HG03066 (cell line): ENCODE data around the gene PRKG1.
"Not testable (repeated sequence)": the region's sequence is repeated elsewhere in the genome, so short reads cannot be mapped to it uniquely, and the experiment has no call there.

Experiments used
- ATAC-seq: cut with Tn5 transposase; IDR thresholded peaks from one replicate; pipeline ENCODE4 v1.9.1; 2021; ENCODE audit warnings: low read depth; ENCODE audit not compliant: unreplicated experiment

Gene PRKG1

DNA sequence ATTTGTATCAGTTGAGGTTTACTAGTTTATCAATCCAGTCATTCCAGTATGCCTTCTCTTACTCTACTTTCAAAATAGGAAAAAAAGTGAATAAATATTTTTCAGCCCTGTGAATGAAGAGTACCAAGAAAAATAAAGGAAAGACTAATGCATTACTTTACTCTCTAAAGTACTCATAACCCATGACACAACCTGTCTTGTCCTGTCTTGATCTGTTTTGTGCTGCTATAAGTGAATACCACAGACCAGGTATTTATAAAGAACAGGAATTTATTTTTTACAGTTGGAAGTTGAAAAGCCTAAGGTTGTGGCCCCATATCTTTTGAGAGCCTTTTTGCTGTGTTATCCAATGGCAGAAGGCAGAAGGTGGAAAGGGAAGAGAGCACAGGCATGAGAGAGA is 1045.2 kb downstream of the PRKG1 start:
- no peak for ATAC-seq

DNA sequence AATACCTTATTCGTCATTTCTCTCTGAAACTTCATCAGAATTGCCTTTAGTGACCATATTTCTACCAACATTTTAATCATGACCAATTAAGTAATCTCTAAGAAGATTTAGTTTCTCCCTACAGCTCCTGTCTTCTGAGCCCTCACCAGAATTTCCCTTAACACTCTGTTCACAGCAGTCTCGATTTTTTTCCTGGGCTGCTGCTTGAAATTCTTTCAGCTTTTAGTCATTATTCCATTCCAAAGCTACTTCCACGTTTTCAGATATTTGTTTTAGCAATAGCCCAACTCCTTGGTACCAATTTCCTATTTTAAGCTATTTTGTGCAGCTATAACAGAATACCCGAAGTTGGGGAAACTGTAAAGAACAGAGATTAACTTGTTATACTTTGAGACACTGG is 1047.4 kb downstream of the PRKG1 start:
- no peak for ATAC-seq

- ATAC-seq: no peak
Measured at GRCh38 chr10:52128056-52128683, 1053.9 kb downstream of the PRKG1 start.

DNA sequence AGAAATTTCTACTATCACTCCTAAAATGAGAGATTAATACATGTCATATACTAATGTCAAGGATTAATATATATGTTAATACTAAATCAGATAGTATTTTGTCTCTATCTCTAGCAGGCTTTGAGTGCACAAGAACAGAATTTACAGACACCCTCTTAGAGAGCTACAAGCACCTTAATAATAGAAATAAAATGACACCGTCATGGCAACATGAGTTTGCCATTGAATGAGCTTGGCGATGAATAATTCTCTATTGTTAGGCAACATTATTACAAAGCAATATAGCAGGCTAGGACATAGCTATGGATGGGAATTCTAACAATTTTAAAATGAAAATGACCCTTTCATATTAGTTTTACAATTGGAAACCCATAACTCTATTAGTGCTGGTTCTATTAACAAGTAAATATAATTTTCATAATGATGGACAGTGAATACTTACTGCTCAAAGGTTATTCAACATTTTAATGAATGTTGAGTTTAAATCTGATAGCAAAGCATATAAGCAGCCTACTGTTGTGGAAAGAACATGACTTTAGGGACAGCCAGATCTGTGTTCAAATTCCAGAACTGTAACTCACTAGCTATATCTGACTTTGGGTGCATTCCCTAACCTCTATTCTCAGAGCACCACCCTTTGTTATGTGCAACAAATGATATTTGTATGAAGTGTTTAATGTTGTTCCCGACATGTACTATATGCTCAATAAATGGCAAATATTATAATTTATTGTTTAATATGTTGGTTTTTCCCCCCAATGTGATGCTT is 1055.3 kb downstream of the PRKG1 start:
- no peak for ATAC-seq

- no peak for ATAC-seq
Measured at GRCh38 chr10:52135101-52135500, 1060.8 kb downstream of the PRKG1 start.

DNA sequence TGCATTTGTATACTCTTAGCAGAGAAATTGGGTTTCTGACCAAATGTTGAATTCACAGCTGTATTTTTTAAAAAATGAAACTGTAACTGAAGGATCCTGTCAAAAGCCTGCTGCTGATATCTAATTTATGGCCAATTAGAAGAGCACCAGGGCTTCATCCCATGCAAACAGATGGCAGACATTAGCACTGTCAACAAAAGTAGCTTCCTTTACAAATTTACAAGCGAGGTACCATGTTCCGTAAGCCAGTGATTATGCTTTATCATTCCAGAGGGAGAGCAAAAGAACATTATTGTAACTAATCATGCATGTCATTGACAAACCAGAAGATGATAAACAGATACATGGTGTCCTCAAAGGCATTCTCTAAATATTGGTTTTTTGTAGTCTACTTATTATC is 1062.6 kb downstream of the PRKG1 start:
- ATAC-seq: no peak

DNA sequence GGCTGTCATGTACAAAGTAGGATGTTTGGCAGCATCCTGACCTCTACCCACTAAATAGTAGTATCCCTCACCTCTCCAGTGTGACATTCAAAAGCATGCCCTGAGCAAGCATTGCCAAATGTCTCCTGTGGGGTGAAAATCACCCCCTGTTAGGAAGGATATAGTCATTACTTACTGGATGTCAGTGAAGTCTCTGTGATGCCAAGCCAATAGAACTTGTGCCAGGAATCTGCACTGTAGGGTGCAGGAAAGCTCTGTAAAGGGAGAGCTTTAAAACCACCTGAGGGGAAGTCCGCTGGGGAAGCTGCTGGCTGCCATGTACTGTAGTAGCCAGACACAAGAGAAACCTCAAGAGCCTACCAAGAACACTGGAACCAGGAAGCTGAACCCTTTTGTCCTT is 1069.1 kb downstream of the PRKG1 start:
- no peak for ATAC-seq

- ATAC-seq: no peak
Measured at GRCh38 chr10:52145636-52146035, 1071.3 kb downstream of the PRKG1 start.

GRCh38 chr10:52146766-52147165 is 1072.5 kb downstream of the PRKG1 start:
- no peak for ATAC-seq

- ATAC-seq: no peak
Measured at GRCh38 chr10:52170776-52171175, 1096.5 kb downstream of the PRKG1 start.

GRCh38 chr10:52172581-52172980 is 1098.3 kb downstream of the PRKG1 start:
- ATAC-seq: no peak

DNA sequence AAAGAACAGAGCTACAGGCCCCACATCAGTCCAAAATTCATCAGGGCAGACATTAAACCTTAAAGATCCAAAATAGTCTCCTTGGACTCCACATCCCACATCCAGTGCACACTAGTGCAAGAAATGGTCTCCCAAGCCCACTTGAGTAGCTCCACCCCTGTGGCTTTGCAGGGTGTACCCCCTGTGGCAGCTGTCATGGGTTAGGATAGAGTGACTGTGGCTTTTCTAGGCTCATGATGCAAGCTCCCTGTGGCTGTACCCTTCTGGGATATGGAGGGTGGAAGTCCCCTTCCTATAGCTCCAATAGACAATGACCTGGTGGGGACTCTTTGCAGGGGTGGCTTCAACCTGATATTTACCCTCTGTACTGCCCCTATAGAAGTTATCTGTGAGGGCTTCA is 1111.0 kb downstream of the PRKG1 start:
- ATAC-seq: no peak

DNA sequence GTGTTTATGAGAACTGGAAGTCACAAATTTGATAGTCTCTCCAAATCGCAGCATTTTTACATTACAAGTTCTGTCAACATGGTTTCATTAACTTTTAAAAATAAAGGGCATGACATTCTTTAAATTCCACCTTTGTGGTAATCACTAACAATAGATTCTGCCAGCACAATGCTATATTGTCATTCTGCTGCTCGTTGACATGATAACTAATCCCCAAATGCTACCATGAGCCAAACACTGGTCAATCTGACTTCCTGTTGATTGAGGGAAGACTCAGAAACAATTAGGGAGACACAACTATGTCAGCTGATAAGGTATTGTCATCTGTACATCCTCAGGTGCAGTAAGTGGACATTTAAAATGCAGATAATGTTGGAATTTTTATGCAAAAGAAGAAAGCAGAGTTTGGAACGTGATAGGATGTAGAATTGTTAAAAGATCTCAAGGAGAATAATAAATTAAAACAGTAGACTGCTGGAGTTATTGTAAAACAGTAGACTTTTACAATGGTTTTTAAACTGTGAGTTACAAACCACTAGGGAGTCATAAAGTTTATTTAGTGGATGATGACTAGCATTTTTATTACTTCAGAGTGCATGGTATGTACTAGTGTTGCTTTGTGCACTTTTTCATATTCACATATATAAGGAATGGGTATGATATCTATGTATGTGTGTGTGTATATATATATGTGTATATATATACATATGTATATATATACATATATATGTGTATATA is 1113.4 kb downstream of the PRKG1 start:
- no peak for ATAC-seq

- ATAC-seq: no peak
Measured at GRCh38 chr10:52191049-52191448, 1116.8 kb downstream of the PRKG1 start.

- ATAC-seq: no peak
Measured at GRCh38 chr10:52194191-52194590, 1119.9 kb downstream of the PRKG1 start.

- ATAC-seq: no peak
Measured at GRCh38 chr10:52194716-52195115, 1120.4 kb downstream of the PRKG1 start.

GRCh38 chr10:52197098-52197497 is 1122.8 kb downstream of the PRKG1 start:
- no peak for ATAC-seq

- no peak for ATAC-seq
Measured at GRCh38 chr10:52198540-52198939, 1124.3 kb downstream of the PRKG1 start.

DNA sequence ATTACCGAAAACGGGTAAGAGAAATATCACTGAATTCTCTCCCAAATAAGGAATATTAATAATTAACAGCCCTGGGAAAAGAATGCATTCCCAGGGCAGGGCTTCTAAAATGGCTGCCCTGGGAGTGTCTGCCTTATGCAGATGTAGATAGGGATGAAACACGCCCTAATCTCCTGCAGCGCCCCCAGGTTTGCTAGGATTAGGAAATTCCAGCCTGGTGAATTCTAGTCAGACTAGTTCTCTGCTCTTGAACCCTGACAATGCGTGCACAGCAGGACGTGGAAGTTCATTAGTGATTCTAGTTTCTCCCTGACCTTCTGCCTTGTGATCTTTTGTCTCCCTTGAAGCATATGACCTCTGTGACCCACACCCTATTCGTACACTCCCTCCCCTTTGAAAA is 1130.6 kb downstream of the PRKG1 start:
- not testable (repeated sequence) for ATAC-seq

GRCh38 chr10:52208365-52208764 is 1134.1 kb downstream of the PRKG1 start:
- ATAC-seq: no peak

- ATAC-seq: no peak
Measured at GRCh38 chr10:52210161-52210560, 1135.9 kb downstream of the PRKG1 start.

DNA sequence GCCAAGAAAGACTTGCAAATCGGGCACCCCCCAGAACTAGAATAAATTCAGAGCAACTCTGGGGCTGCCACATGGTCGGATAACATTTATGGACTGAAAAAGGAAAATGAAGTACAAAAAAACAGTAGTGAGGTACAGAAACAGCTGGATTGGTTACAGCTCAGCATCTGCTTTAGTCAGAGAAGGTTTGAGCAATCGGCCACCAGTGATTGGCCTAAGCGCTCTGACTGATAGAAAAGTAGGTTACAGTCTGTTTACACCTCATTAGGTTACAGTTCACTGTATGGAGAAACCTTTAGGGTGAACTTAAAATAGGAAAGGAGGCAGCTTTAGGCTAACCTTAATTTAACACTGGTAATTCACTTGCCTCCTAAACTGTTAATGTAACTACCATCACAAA is 1137.8 kb downstream of the PRKG1 start:
- ATAC-seq: no peak
